HepG2 (cell line): ENCODE data around the gene LPAR1.

Experiments
- EZH2 ChIP-seq: conservative IDR thresholded peaks from 2 replicates; pipeline ENCODE4 v1.6.1; 2012; ENCODE audit warnings: mild to moderate bottlenecking, low read depth, low read length, moderate library complexity
- POLR2A ChIP-seq, 2 experiments: IDR thresholded peaks; 2 replicates each; pipeline ENCODE4 v1.6.1; 2011; ENCODE audit warnings: low read depth in 2 of 2, low read length in 2 of 2, mild to moderate bottlenecking in 1 of 2, moderate library complexity in 1 of 2; ENCODE audit not compliant: insufficient read depth in 1 of 2
- POLR2AphosphoS5 ChIP-seq: IDR thresholded peaks from 2 replicates; pipeline ENCODE4 v1.6.1; 2012; ENCODE audit warnings: low read depth, low read length
- ZNF569 ChIP-seq: sonication (generic); formaldehyde crosslinking; IDR thresholded peaks from 2 replicates; pipeline ENCODE4 v1.5.0; 2020; ENCODE audit warnings: mild to moderate bottlenecking, missing genetic modification reagents, moderate library complexity, borderline replicate concordance

GRCh38 chr9:110880189-110880588 lies 158.1 kb downstream of the LPAR1 start:
- TF ChIP-seq POLR2AphosphoS5 (no peak), POLR2A (IDR thresholded peaks at IDR 0.05; ENCODE audit: insufficient read depth in 1 of 2, low read depth in 2 of 2, low read length in 2 of 2) (no peak), EZH2 (no peak), ZNF569 (no peak)
